Measurements from ENCODE around the gene EDC3. TPM values are rescaled to one million over a fixed set of nuclear protein-coding genes. Genes with fewer than 3 reads are reported as not detected.

Gene EDC3
- polyA plus RNA-seq, 1 donor from 2014 or later: 12.9 TPM

DNA sequence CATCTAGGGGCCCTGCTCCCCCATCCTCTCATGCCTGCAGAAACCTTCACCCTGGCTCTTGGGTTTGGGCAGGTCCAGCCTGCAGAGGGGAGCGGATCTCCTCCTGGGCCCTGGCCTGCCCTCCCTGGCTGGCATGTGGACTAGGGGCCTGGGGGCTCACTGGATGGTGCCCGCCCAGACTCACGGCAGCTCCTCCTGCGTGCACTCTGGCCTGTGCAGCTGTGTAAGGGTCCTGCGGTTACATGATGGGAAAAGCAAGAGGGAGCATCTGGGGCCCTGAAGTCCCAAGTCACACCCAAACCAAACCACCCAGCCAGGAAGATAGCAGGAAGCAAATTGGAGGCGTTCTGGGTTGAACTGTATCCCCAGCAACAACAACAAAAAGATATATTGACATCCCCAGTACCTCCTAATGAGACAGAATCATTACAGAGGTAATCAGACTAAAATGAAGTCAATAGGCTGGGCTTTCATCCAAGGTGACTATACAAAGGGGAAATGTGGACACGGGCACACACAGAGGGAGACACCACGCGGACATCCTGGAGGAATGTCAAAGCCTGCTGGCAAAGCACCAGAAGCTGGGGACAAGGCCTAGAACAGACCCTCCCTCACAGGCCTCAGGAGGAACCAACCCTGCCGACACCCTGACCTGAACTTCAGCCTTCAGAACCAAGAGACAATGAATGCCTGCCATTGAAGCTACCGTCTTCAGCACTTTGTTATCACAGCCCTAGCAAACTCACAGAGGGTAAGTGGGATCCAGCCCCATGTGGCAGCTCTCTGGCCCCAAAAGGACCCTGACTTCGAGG is 90.6 kb downstream of the EDC3 start:
- Histone ChIP-seq H3K9me2 (ENCODE audit: insufficient read depth, low read length) (no peaks in the 10 kb centered on the region), H3F3A (ENCODE audit: insufficient read depth, low read length, poor library complexity, severe bottlenecking) (no peaks in the 10 kb centered on the region), H3K36me3 (ENCODE audit: insufficient read depth, low read length) (no peaks in the 10 kb centered on the region), H3K9me3 (ENCODE audit: low read length) (no peaks in the 10 kb centered on the region), H2AFZ (ENCODE audit: low read depth, low read length) (no peak overlapping the region), H3K4me3 (ENCODE audit: low read length) (no peak overlapping the region), H4K20me1 (ENCODE audit: insufficient read depth) (no peaks in the 10 kb centered on the region), H3K4me2 (ENCODE audit: low read length) (no peak overlapping the region), H3K27me3 (ENCODE audit: insufficient read depth, low read depth, low read length) (no peaks in the 10 kb centered on the region), H3K27ac (ENCODE audit: low read length) (no peak overlapping the region), H3K9ac (ENCODE audit: low read length) (no peak overlapping the region), H3K79me2 (replicated peaks; ENCODE audit: insufficient read depth, low read length) (no peaks in the 10 kb centered on the region)
- TF ChIP-seq, protein P1, sequence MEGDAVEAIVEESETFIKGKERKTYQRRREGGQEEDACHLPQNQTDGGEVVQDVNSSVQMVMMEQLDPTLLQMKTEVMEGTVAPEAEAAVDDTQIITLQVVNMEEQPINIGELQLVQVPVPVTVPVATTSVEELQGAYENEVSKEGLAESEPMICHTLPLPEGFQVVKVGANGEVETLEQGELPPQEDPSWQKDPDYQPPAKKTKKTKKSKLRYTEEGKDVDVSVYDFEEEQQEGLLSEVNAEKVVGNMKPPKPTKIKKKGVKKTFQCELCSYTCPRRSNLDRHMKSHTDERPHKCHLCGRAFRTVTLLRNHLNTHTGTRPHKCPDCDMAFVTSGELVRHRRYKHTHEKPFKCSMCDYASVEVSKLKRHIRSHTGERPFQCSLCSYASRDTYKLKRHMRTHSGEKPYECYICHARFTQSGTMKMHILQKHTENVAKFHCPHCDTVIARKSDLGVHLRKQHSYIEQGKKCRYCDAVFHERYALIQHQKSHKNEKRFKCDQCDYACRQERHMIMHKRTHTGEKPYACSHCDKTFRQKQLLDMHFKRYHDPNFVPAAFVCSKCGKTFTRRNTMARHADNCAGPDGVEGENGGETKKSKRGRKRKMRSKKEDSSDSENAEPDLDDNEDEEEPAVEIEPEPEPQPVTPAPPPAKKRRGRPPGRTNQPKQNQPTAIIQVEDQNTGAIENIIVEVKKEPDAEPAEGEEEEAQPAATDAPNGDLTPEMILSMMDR (IDR thresholded peaks at IDR 0.05; ENCODE audit: poor library complexity, severe bottlenecking): no peak

DNA sequence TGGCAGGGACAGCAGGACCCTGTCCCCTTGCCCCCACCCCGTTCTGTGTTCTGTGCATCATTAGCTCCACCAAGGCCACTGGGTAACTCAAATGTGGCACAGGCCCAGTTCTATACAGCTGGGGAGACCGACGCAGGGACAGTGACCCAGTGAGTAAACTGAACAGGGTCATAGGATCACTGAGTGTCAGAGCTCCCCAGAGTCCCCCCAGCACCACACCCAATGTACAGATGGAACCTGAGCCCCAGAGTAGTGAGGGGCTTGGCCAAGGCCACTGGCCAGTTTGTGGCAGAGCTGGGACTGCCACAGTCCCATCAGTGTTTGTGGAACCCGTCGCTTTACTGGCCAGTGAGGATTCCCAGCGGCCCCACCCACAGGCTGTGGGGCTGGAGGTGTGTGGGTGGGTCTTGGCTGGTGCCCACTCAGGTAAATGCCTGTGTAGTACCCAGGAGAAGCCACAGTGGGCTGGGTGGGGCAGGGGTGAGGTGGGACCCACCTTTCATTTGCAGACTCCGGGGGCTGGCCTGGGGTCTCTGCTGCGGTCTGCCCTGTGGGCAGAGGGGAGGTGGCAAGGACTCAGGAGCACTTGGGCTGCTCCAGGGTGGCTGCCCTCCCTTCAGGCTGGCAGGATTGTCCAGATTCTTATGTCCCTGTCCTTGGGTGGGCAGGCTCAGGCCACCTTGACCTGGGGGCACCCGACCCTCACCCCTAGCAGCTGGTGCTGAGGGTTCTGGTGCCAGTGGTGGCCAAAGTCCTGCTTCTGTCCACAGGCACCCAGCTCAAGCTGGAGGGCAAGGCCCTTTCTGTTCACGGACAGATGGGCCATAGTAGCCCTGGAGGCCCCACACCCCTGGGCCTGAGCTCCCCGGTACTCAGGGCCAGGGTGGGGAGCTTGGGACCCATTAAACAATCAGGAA is 91.8 kb downstream of the EDC3 start:
- Histone ChIP-seq H3K79me2 (replicated peaks; ENCODE audit: insufficient read depth, low read length) (no peaks in the 10 kb centered on the region), H2AFZ (ENCODE audit: low read depth, low read length) (no peak overlapping the region), H3K4me3 (ENCODE audit: low read length) (no peak overlapping the region), H4K20me1 (ENCODE audit: insufficient read depth) (no peaks in the 10 kb centered on the region), H3K9me2 (ENCODE audit: insufficient read depth, low read length) (no peaks in the 10 kb centered on the region), H3K4me2 (ENCODE audit: low read length) (no peak overlapping the region), H3K27ac (ENCODE audit: low read length) (no peak overlapping the region), H3K9me3 (ENCODE audit: low read length) (no peaks in the 10 kb centered on the region), H3K9ac (ENCODE audit: low read length) (no peak overlapping the region), H3K27me3 (ENCODE audit: insufficient read depth, low read depth, low read length) (no peaks in the 10 kb centered on the region), H3F3A (ENCODE audit: insufficient read depth, low read length, poor library complexity, severe bottlenecking) (no peaks in the 10 kb centered on the region), H3K36me3 (ENCODE audit: insufficient read depth, low read length) (no peaks in the 10 kb centered on the region)
- TF ChIP-seq, protein P1 (IDR thresholded peaks at IDR 0.05; ENCODE audit: poor library complexity, severe bottlenecking): no peak
- no peak for TF ChIP-seq REST (IDR thresholded peaks at IDR 0.05; ENCODE audit: borderline replicate concordance)
- TF ChIP-seq EZH2 (IDR thresholded peaks at IDR 0.05; ENCODE audit: borderline replicate concordance, insufficient read depth, low read length, poor library complexity, severe bottlenecking): no peak
- no peak for TF ChIP-seq TAF1 (IDR thresholded peaks at IDR 0.05; ENCODE audit: low read depth)
- TF ChIP-seq POLR2AphosphoS5 (IDR thresholded peaks at IDR 0.05): no peak
- no peak for TF ChIP-seq EP300 (conservative IDR thresholded peaks at IDR 0.05; ENCODE audit: poor library complexity, severe bottlenecking)
- TF ChIP-seq MXI1 (conservative IDR thresholded peaks at IDR 0.05; ENCODE audit: poor library complexity, severe bottlenecking): no peak

Measured in neural cell (in vitro differentiated cells).